ENCODE results near the gene RAB7A.

GRCh38 chr3:128714887-128715491 is 11.0 kb upstream of the RAB7A start:
- no peak for TF ChIP-seq CTCF (IDR thresholded peaks at IDR 0.05)
- TF ChIP-seq POLR2A (IDR thresholded peaks at IDR 0.05; ENCODE audit: low read depth), result no peak
- TF ChIP-seq POLR2AphosphoS5 (IDR thresholded peaks at IDR 0.05), result no peak
- no peak for TF ChIP-seq EP300 (IDR thresholded peaks at IDR 0.05)
